BLaER1 (cell line): ENCODE results near the gene RHCE.
A peak's percentile ranks its signal among the peaks of the same experiment; 100 is the strongest.
"Not testable (repeated sequence)": the region's sequence is repeated elsewhere in the genome, so short reads cannot be mapped to it uniquely, and the experiment has no call there.

Source experiments
- H3K27ac ChIP-seq: shearing (Covaris generic); formaldehyde crosslinking; 2 replicates; pipeline ENCODE4 v1.8.1; 2022
- H3K27me3 ChIP-seq: shearing (Covaris generic); formaldehyde crosslinking; 2 replicates; pipeline ENCODE4 v1.8.1; 2022
- H3K36me3 ChIP-seq: shearing (Covaris generic); formaldehyde crosslinking; 2 replicates; pipeline ENCODE4 v1.8.1; 2022
- H3K4me1 ChIP-seq: shearing (Covaris generic); formaldehyde crosslinking; 2 replicates; pipeline ENCODE4 v1.8.1; 2022
- H3K4me2 ChIP-seq: shearing (Covaris generic); formaldehyde crosslinking; 2 replicates; pipeline ENCODE4 v1.8.1; 2022
- H3K4me3 ChIP-seq: shearing (Covaris generic); formaldehyde crosslinking; 2 replicates; pipeline ENCODE4 v1.8.1; 2022
- H3K9ac ChIP-seq: shearing (Covaris generic); formaldehyde crosslinking; 2 replicates; pipeline ENCODE4 v1.8.1; 2022
- H3K9me3 ChIP-seq: shearing (Covaris generic); formaldehyde crosslinking; 2 replicates; pipeline ENCODE4 v1.8.1; 2022
- H4K20me1 ChIP-seq: shearing (Covaris generic); formaldehyde crosslinking; 2 replicates; pipeline ENCODE4 v1.8.1; 2022
- Cebpa-rat ChIP-seq: shearing (Covaris generic); IDR thresholded peaks from 2 replicates; pipeline ENCODE4 v1.8.1; 2022

RHCE gene

DNA sequence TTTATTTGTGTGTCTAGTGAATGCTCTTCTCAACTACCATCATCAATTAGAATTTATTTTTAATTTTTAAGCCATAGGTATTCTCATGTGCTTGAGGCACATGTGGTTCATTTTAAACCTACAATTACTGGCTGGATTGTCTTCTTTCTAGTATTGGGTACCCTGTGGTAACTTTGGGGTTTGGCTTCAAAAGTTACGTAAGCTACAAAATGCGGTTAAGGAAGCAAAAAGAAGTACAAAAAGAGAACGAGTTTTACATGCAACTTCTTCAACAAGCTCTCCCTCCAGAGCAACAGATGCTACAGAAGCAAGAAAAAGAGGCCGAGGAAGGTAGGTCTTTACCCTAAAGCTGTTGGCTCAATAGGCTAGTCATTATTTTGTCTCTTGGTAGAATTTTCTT, 35.9 kb upstream of the RHCE start:
- peaks cover 7% of the 10 kb centered on the region for H3K4me1 ChIP-seq
- 0 out of 2 replicates have a peak, but pooled peaks cover 4% of the 10 kb centered on the region for H3K9me3 ChIP-seq
- peaks cover 26% of the 10 kb centered on the region for H4K20me1 ChIP-seq
- H3K9ac ChIP-seq = no peak overlapping the region
- peaks cover 68% of the 10 kb centered on the region for H3K36me3 ChIP-seq
- H3K27me3 ChIP-seq = no peaks in the 10 kb centered on the region
- no peak for TF ChIP-seq Cebpa-rat
- no peak overlapping the region for H3K27ac ChIP-seq
- H3K4me3 ChIP-seq = no peak overlapping the region
- H3K4me2 ChIP-seq = no peak overlapping the region

DNA sequence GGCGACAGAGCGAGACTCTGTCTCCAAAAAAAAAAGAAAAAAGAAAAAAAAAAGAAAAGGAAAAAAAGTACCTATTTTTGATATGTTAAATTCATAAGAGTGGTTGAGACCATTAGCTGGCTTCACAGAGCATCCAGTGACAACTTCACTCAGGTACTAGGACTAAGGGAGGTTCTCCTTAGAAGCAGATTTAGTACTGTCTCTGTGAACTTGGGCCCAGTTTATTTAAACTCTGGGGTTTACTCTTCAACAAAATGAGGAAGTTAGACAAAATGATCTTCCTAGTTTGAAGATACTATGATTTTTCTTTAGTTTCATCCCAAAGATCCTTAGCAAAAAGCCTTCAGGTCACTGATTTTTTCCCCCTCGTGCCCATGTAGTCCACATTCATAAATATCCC, 31.3 kb upstream of the RHCE start:
- TF ChIP-seq Cebpa-rat = no peak
- Histone ChIP-seq H3K9ac (no peak overlapping the region), H3K9me3 (no peaks in the 10 kb centered on the region), H3K4me2 (peak overlapping the region; percentile 35; the same call in 1 of the 2 replicates), H4K20me1 (peaks cover 35% of the 10 kb centered on the region), H3K27me3 (no peaks in the 10 kb centered on the region), H3K4me1 (peaks cover 34% of the 10 kb centered on the region), H3K36me3 (peaks cover 65% of the 10 kb centered on the region), H3K4me3 (no peak overlapping the region), H3K27ac (no peak overlapping the region)

DNA sequence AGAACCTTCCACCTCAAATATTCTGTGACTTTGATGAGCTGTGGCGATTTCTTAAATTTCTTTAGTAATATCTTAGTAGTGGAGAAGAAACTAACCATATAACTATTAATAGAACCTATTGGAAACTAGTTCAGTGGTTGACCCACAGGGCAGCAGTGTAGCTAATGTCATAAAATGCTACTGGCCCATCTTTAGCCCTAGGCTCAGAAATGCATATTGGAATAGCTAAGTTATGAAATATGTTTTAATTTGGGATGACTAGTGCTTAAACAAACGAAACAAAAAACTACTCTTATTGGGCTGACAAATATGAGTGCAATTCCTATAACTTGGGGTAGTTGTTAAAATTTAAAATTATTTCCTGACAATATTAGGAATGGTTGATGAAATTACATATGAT, 30.3 kb upstream of the RHCE start:
- H3K27ac ChIP-seq = no peak overlapping the region
- H4K20me1 ChIP-seq = peaks cover 45% of the 10 kb centered on the region
- peaks cover 61% of the 10 kb centered on the region for H3K36me3 ChIP-seq
- no peaks in the 10 kb centered on the region for H3K9me3 ChIP-seq
- H3K4me2 ChIP-seq = no peak overlapping the region
- H3K27me3 ChIP-seq = no peaks in the 10 kb centered on the region
- no peak for TF ChIP-seq Cebpa-rat
- H3K4me1 ChIP-seq = peaks cover 45% of the 10 kb centered on the region
- no peak overlapping the region for H3K9ac ChIP-seq
- no peak overlapping the region for H3K4me3 ChIP-seq

DNA sequence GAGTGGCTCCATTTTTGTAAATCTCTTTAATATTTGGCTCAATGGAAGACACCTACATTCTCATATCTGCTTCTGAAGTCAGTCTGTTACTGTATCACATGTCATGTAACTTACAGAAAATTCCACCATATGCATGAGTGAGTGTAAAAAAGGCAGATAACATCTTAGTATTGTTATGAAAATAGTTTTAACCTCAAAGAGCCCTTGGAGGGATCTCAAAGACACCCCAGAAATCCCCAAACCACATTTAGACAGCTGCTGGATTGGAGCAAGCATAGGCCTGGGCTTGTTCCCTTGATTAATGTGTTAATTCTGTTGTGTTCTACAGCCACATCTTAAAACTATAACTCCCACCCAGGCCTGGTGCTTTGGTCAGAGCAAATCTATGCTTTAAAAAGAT, 26.9 kb upstream of the RHCE start:
- Histone ChIP-seq H3K27ac (0 out of 2 replicates have a peak overlapping the region, but pooled peaks have one; percentile 1), H3K27me3 (no peaks in the 10 kb centered on the region), H3K4me1 (peaks cover 63% of the 10 kb centered on the region), H3K9ac (no peak overlapping the region), H3K36me3 (peaks cover 47% of the 10 kb centered on the region), H4K20me1 (peaks cover 78% of the 10 kb centered on the region), H3K9me3 (no peaks in the 10 kb centered on the region), H3K4me2 (no peak overlapping the region), H3K4me3 (no peak overlapping the region)
- no peak for TF ChIP-seq Cebpa-rat

DNA sequence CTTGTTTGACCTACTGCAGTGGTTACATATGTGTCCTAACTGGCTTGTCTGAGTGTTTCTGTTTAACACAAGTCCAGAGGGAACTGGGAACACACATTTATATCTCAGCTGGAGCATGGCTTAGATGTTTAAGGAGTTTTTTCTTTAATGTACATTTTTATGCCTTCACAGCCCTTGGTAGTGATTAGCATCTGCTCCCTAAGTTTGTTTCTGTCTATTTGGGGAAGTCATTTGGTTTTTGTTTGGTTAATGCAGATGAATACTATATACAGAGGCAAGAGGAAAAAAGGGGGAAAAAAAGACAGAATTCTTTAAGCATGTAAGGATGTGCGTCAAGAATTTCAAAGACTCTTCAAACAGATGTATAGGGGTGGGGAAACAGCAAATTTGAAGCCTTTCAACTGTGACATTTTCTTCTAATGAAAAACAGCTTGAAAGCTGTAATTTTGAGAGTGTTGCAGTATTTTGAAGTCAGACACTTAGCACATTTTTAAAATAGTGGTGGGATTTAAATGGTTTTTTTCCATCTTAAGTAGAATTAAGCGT, 25.4 kb upstream of the RHCE start:
- H3K9me3 ChIP-seq = no peaks in the 10 kb centered on the region
- H3K27me3 ChIP-seq = no peaks in the 10 kb centered on the region
- no peak overlapping the region for H3K9ac ChIP-seq
- no peak overlapping the region for H3K4me3 ChIP-seq
- peaks cover 86% of the 10 kb centered on the region for H4K20me1 ChIP-seq
- peaks cover 51% of the 10 kb centered on the region for H3K4me1 ChIP-seq
- no peak for TF ChIP-seq Cebpa-rat
- H3K4me2 ChIP-seq = peak overlapping the region; percentile 52
- H3K27ac ChIP-seq = peak overlapping the region; percentile 19; the same call in 1 of the 2 replicates
- H3K36me3 ChIP-seq = peaks cover 48% of the 10 kb centered on the region

DNA sequence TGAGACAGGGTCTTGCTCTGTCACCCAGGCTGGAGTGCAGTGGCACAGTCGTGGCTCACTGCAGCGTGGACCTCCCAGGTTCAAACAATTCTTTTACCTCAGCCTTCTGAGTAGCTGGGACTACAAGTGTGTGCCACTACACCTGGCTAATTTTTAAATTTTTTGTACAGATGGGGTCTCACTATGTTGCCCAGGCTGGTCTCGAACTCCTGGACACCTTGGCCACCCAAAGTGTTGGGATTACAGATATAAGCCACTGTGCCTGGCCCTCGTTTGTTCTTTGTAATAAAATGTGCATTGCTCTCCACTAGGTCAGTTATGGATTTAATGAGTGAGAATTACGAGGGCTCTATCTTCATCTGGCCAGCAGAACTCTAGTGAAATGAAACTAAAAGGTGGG, 24.0 kb upstream of the RHCE start:
- Histone ChIP-seq H3K4me1 (peaks cover 39% of the 10 kb centered on the region), H3K36me3 (peaks cover 43% of the 10 kb centered on the region), H4K20me1 (peaks cover 88% of the 10 kb centered on the region)
- H3K27ac ChIP-seq, H3K27me3 ChIP-seq, H3K9me3 ChIP-seq, H3K4me2 ChIP-seq, H3K4me3 ChIP-seq, H3K9ac ChIP-seq: not testable (repeated sequence)

DNA sequence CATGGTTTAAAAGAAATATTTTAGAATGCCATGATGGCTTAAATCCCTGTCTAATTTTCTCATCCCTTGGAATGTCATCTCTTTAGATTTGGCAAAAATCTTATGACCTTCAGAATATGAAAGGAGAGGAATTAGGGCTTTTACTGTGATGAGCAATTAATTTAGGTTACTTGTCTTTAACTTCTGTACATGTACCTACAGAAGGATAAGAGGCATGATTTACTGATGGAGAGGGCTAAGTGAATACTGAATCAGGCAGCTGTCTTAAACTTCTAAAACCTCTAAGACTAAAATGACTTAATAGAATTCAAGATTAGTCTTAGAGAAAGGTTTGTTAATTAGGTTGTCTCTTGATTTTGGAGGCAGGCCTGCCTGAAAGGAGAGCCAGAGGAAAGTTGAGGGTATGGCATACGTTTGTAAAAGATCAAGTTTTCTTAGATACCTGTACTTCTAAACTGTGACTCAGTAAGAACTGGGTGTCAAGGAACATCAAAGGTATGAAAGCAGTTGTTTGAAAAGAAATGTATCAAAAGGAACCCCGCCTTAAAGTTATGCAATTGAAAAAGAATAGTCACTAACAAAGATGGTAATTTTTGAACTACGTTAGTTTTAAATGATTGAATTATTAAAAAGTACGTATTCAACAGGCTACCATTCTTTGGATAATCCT, 22.5 kb upstream of the RHCE start:
- Histone ChIP-seq H3K27me3 (no peaks in the 10 kb centered on the region), H3K36me3 (peaks cover 40% of the 10 kb centered on the region), H3K9ac (no peak overlapping the region), H3K4me1 (peaks cover 39% of the 10 kb centered on the region), H4K20me1 (peaks cover 100% of the 10 kb centered on the region), H3K9me3 (no peaks in the 10 kb centered on the region), H3K4me3 (no peak overlapping the region), H3K27ac (no peak overlapping the region), H3K4me2 (no peak overlapping the region)
- TF ChIP-seq Cebpa-rat = no peak

DNA sequence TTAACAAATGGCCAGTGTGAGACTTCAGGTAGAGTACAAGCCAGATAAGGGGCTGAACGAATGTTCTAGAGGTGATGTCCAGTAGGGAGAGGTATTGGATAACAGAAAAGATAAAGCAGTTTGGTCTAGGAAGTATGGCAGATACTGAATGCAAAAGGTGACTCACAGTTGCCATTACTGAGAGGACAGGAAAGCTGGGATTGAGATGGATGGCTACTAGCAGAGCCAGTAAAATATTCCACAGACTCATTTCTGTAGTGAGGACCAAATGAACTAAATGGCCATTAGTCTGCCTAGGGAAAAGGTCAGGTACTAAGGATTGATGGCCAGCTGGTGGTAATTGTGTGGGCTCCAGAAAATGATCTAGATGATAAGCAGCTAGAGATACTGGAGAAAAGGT, 21.6 kb upstream of the RHCE start:
- H3K36me3 ChIP-seq = peaks cover 38% of the 10 kb centered on the region
- H4K20me1 ChIP-seq = peaks cover 100% of the 10 kb centered on the region
- no peak overlapping the region for H3K4me3 ChIP-seq
- H3K4me1 ChIP-seq = peaks cover 31% of the 10 kb centered on the region
- H3K9me3 ChIP-seq = no peaks in the 10 kb centered on the region
- TF ChIP-seq Cebpa-rat = no peak
- H3K27ac ChIP-seq = no peak overlapping the region
- H3K27me3 ChIP-seq = no peaks in the 10 kb centered on the region
- H3K4me2 ChIP-seq = no peak overlapping the region
- H3K9ac ChIP-seq = no peak overlapping the region

DNA sequence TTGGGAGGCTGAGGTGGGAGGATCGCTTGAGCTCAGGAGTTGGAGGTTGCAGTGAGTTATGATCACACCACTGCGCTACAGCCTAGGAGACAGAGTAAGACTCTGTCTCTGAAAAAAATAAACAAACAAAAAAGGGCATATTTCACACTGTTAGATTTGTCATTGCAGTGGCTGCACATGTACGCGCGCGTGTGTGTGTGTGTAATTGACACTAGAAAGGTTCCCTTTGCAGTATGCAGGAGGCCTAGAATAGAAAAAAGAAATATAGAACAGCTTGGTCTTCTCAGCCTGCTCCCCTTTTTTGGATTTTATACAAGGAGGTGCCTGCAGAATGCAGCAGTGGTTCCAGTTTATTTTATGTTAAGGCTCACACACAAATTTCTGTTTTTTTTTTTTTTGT, 18.7 kb upstream of the RHCE start:
- Histone ChIP-seq H3K9ac (no peak overlapping the region), H3K36me3 (peaks cover 37% of the 10 kb centered on the region), H3K27ac (no peak overlapping the region), H3K4me1 (peaks cover 26% of the 10 kb centered on the region), H3K27me3 (no peaks in the 10 kb centered on the region), H4K20me1 (peaks cover 100% of the 10 kb centered on the region), H3K4me2 (no peak overlapping the region), H3K9me3 (no peaks in the 10 kb centered on the region), H3K4me3 (no peak overlapping the region)
- no peak for TF ChIP-seq Cebpa-rat

DNA sequence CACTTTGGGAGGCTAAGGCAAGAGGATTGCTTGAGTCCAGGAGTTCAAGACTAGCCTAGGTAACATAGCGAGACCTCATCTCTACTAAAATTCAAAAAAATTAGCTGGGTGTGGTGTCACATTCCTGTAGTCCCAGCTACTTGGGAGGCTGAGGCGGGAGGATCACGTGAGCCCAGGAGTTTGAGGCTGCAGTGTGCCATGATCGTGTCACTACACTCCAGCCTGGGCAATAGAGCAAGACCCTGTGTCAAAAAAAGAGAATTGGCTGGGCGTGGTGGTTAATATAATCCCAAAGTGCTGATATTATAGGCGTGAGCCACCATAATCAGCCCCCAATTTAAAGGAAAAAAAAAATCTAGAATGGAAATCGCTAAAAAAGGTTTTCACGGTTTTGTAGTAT, 17.0 kb upstream of the RHCE start:
- no peaks in the 10 kb centered on the region for H3K27me3 ChIP-seq
- no peak overlapping the region for H3K27ac ChIP-seq
- no peak for TF ChIP-seq Cebpa-rat
- H4K20me1 ChIP-seq = peaks cover 100% of the 10 kb centered on the region
- no peak overlapping the region for H3K4me3 ChIP-seq
- H3K9ac ChIP-seq = no peak overlapping the region
- H3K4me1 ChIP-seq = peaks cover 40% of the 10 kb centered on the region
- H3K36me3 ChIP-seq = peaks cover 34% of the 10 kb centered on the region
- H3K9me3 ChIP-seq = no peaks in the 10 kb centered on the region
- H3K4me2 ChIP-seq = no peak overlapping the region
